ENCODE measurements around the gene IL3.
A peak's percentile ranks its signal among the peaks of the same experiment; 100 is the strongest.

IL3 gene

GRCh38 chr5:132087176-132087575 lies 26.7 kb downstream of the IL3 start:
- H3K36me3 ChIP-seq, result no peaks in the 10 kb centered on the region
- no peaks in the 10 kb centered on the region for H3K27me3 ChIP-seq
- H3K4me1 ChIP-seq, result peaks cover 24% of the 10 kb centered on the region
- H3K4me3 ChIP-seq, result no peak overlapping the region
- no peak overlapping the region for H3K27ac ChIP-seq
- H4K20me1 ChIP-seq, result no peaks in the 10 kb centered on the region
- H3K9me3 ChIP-seq, result no peaks in the 10 kb centered on the region
- H3K4me2 ChIP-seq, result peak overlapping the region; percentile 23; the same call in 1 of the 2 replicates
- no peak for TF ChIP-seq Cebpa-rat (IDR thresholded peaks at IDR 0.05)
- no peak overlapping the region for H3K9ac ChIP-seq

- H4K20me1 ChIP-seq, result no peaks in the 10 kb centered on the region
- peaks cover 24% of the 10 kb centered on the region for H3K4me1 ChIP-seq
- no peaks in the 10 kb centered on the region for H3K9me3 ChIP-seq
- no peaks in the 10 kb centered on the region for H3K27me3 ChIP-seq
- H3K4me3 ChIP-seq, result no peak overlapping the region
- H3K4me2 ChIP-seq, result peak overlapping the region; percentile 23
- TF ChIP-seq Cebpa-rat (IDR thresholded peaks at IDR 0.05), result no peak
- H3K27ac ChIP-seq, result no peak overlapping the region
- H3K9ac ChIP-seq, result no peak overlapping the region
- H3K36me3 ChIP-seq, result no peaks in the 10 kb centered on the region
Observed at GRCh38 chr5:132087661-132088060, 27.2 kb downstream of the IL3 start.

- no peak overlapping the region for H3K4me2 ChIP-seq
- H3K9ac ChIP-seq, result no peak overlapping the region
- no peaks in the 10 kb centered on the region for H3K9me3 ChIP-seq
- no peaks in the 10 kb centered on the region for H3K27me3 ChIP-seq
- H3K4me1 ChIP-seq, result peaks cover 29% of the 10 kb centered on the region
- H3K4me3 ChIP-seq, result no peak overlapping the region
- H4K20me1 ChIP-seq, result no peaks in the 10 kb centered on the region
- H3K27ac ChIP-seq, result no peak overlapping the region
- no peaks in the 10 kb centered on the region for H3K36me3 ChIP-seq
- no peak for TF ChIP-seq Cebpa-rat (IDR thresholded peaks at IDR 0.05)
Observed at GRCh38 chr5:132089363-132089762, 28.9 kb downstream of the IL3 start.

GRCh38 chr5:132090107-132090506 lies 29.7 kb downstream of the IL3 start:
- H3K9ac ChIP-seq, result no peak overlapping the region
- H3K27me3 ChIP-seq, result no peaks in the 10 kb centered on the region
- H4K20me1 ChIP-seq, result no peaks in the 10 kb centered on the region
- H3K36me3 ChIP-seq, result no peaks in the 10 kb centered on the region
- no peak overlapping the region for H3K4me3 ChIP-seq
- peaks cover 36% of the 10 kb centered on the region for H3K4me1 ChIP-seq
- no peak overlapping the region for H3K4me2 ChIP-seq
- TF ChIP-seq Cebpa-rat (IDR thresholded peaks at IDR 0.05), result no peak
- H3K9me3 ChIP-seq, result no peaks in the 10 kb centered on the region
- no peak overlapping the region for H3K27ac ChIP-seq

DNA sequence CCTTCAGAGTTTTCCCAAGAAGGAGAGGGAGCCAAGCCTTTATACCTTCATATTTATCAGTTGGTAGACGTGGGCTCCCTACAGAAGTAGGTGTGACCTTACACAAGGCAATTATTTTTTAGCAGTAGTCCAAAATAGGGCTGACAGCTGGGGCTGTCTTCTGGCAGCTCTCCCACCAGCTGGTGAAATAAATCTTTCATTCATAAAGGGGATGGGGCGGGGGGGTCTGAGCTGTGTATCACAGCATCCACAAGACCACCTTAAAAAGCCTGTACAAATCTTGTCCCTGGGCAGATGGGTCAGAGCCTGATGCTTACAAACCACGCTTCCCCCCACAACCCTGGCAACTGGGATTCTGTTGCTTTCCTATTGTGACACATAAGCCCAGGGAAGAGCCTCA lies 32.8 kb downstream of the IL3 start:
- H3K27me3 ChIP-seq, result no peaks in the 10 kb centered on the region

DNA sequence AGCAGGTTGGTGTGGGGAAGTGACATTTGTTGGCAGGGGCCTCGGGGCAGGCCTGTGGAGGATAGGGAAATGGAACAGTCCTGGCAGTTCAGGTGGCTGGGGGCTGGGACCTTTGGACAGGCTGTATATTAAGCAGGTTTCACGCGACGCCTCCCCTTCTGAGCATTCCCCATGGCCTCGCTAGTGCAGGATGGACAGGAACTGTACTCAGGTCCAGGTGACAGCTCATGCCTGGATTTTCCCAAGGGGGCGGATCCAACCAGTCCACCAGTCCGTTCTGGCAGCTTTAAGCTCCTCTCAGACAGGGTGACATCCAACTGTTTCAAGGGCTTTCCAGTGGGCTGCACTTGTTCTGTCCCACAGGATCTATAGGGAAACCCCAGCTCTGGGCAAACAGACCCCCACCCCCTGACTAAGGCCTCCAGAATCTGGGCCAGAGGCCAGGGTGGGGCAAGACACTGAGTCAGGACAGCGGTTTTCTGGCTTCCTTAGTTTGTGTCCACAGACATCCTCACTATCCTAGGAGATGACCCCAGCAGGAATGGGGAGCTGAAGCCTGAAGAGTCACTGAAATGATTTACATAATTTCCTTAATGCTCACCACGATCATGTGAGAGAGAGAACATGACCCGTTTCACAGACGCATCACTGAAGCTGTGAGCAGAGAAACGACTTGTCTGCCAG lies 34.1 kb downstream of the IL3 start:
- Histone ChIP-seq H3K4me3 (no peak overlapping the region), H3K36me3 (no peaks in the 10 kb centered on the region), H3K9ac (no peak overlapping the region), H3K4me1 (peaks cover 29% of the 10 kb centered on the region), H3K27me3 (no peaks in the 10 kb centered on the region), H3K27ac (no peak overlapping the region), H3K4me2 (peak overlapping the region; percentile 68), H3K9me3 (no peaks in the 10 kb centered on the region), H4K20me1 (no peaks in the 10 kb centered on the region)
- TF ChIP-seq Cebpa-rat (IDR thresholded peaks at IDR 0.05), result no peak

More for the DNA sequence above, 32.8 kb downstream of the IL3 start:
- H3K9ac ChIP-seq, result no peak overlapping the region
- TF ChIP-seq Cebpa-rat (IDR thresholded peaks at IDR 0.05), result no peak
- H3K4me1 ChIP-seq, result peaks cover 23% of the 10 kb centered on the region
- H3K4me3 ChIP-seq, result no peak overlapping the region
- H3K36me3 ChIP-seq, result no peaks in the 10 kb centered on the region
- no peak overlapping the region for H3K4me2 ChIP-seq
- no peaks in the 10 kb centered on the region for H3K9me3 ChIP-seq
- no peaks in the 10 kb centered on the region for H4K20me1 ChIP-seq
- no peak overlapping the region for H3K27ac ChIP-seq

GRCh38 chr5:132095077-132095410 lies 34.6 kb downstream of the IL3 start:
- TF ChIP-seq Cebpa-rat (IDR thresholded peaks at IDR 0.05), result no peak
- Histone ChIP-seq H3K36me3 (no peaks in the 10 kb centered on the region), H4K20me1 (no peaks in the 10 kb centered on the region), H3K4me2 (peak overlapping the region; percentile 68), H3K4me1 (peaks cover 34% of the 10 kb centered on the region), H3K9ac (no peak overlapping the region), H3K4me3 (no peak overlapping the region), H3K27me3 (no peaks in the 10 kb centered on the region), H3K27ac (0 out of 2 replicates have a peak overlapping the region, but pooled peaks have one; percentile 25), H3K9me3 (no peaks in the 10 kb centered on the region)

DNA sequence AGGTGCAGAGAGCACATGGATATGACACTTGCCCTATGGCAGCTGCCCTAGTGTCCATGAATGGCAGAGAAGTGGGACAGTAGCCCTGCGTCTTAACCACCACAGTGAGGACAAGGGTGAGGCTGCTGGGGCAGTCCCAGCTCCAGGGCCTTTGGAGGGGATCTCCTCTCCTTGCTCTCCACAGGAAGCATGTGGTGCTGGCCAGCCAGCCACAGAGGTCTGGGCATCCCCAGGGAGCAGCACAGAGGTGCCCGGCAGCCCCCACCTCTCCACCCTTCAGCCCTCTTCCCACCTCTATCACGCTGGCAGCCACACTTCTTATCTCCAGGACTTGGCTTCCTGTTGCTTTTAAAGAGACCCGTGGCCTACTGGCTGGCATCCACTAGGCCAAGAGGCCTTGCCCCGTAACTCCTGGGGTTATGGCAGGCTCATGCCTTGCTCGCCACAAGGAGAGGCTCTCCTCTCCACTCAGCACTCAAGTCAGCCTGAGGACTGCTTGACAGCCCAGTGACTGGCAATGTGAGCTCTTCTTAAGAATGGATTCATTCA lies 35.0 kb downstream of the IL3 start:
- no peaks in the 10 kb centered on the region for H3K9me3 ChIP-seq
- H3K4me3 ChIP-seq, result no peak overlapping the region
- H3K4me1 ChIP-seq, result peaks cover 39% of the 10 kb centered on the region
- no peak overlapping the region for H3K9ac ChIP-seq
- TF ChIP-seq Cebpa-rat (IDR thresholded peaks at IDR 0.05), result no peak
- 0 out of 2 replicates have a peak overlapping the region, but pooled peaks have one; percentile 25 for H3K27ac ChIP-seq
- H3K27me3 ChIP-seq, result no peaks in the 10 kb centered on the region
- no peaks in the 10 kb centered on the region for H4K20me1 ChIP-seq
- peak overlapping the region; percentile 68 for H3K4me2 ChIP-seq
- no peaks in the 10 kb centered on the region for H3K36me3 ChIP-seq

- TF ChIP-seq Cebpa-rat (IDR thresholded peaks at IDR 0.05), result no peak
- H3K4me2 ChIP-seq, result no peak overlapping the region
- no peak overlapping the region for H3K9ac ChIP-seq
- no peaks in the 10 kb centered on the region for H3K27me3 ChIP-seq
- H4K20me1 ChIP-seq, result no peaks in the 10 kb centered on the region
- H3K27ac ChIP-seq, result no peak overlapping the region
- H3K4me3 ChIP-seq, result no peak overlapping the region
- H3K9me3 ChIP-seq, result no peaks in the 10 kb centered on the region
- no peaks in the 10 kb centered on the region for H3K36me3 ChIP-seq
- H3K4me1 ChIP-seq, result peaks cover 53% of the 10 kb centered on the region
Observed at GRCh38 chr5:132096904-132097303, 36.4 kb downstream of the IL3 start.

- Histone ChIP-seq H3K4me3 (no peak overlapping the region), H3K9ac (no peak overlapping the region), H3K4me2 (no peak overlapping the region), H3K27ac (no peak overlapping the region), H3K36me3 (no peaks in the 10 kb centered on the region), H3K27me3 (no peaks in the 10 kb centered on the region), H4K20me1 (no peaks in the 10 kb centered on the region), H3K4me1 (peaks cover 66% of the 10 kb centered on the region), H3K9me3 (no peaks in the 10 kb centered on the region)
- no peak for TF ChIP-seq Cebpa-rat (IDR thresholded peaks at IDR 0.05)
Observed at GRCh38 chr5:132098151-132098594, 37.7 kb downstream of the IL3 start.

Data from BLaER1 (cell line).